Measurements from ENCODE around the gene MCUB. TPM values are rescaled to one million over a fixed set of nuclear protein-coding genes. Genes with fewer than 3 reads are reported as not detected.

The MCUB gene
- polyA plus RNA-seq, 2 of the 4 experiments (the other 2 are of a cell fraction) = 14.6 to 21.9 TPM

- 93% methylated on average over 8 of the region's 8 CpGs for WGBS (ENCODE audit: missing lambda C conversion rate)
- CTCF ChIA-PET = interaction anchor here (0.8 to 2.6 kb wide), 2 partner anchors 9 to 266 kb away, joined by 3 to 10 read pairs; partner anchors contain the start of gene SEC24B
- ATAC-seq = no peak
Observed at GRCh38 chr4:109699553-109700225, 139.6 kb downstream of the MCUB start.

DNA sequence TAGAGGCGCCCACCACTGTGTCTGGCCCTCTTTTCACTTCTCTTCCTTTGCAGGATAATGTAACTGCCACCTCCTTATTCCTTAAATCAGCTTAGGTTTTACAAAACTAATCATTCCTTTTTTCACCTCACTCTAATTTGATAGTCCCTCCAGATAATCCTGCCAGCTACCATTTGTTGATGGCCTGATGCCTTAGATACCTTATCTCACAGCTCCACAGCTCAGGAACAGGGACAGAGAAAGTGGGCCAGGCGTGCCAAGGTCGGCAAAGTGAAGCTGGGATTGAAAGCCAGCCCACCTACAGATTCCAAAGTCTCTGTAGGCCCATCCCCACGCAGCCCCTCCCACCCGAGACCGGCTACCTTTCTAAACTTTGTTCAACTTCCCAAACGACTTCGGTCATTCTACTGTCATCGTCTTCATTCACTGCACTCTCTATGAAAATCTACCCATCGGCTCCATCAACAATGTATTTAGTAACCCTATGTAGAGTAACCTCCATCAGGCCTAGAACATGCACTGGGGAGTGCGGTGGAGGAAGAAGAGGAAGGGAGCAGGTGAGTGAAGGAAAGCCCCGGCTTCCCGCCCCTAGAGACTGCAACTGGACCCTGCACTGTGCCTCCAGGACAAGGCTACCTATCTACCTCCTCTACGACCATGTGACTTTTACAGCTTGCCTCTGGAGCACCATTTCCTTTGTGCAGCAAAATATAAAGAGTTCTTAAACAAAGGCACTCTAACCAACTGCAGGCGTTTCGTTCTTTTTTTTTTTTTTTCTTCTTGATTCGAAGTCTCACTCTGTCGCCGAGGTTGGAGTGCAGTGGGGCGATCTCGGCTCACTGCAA lies 141.7 kb downstream of the MCUB start:
- WGBS (ENCODE audit: missing lambda C conversion rate) = 77% methylated on average over 21 of the region's 21 CpGs
- ChIA-PET CTCF (interaction anchor here (0.6 to 2.6 kb wide), 6 partner anchors 11 to 268 kb away, joined by 3 to 10 read pairs (median 4); partner anchors contain the start of gene SEC24B), POLR2A (interaction anchor here (0.5 to 1.2 kb wide), 2 partner anchors 113 to 1069 kb away, joined by 3 to 5 read pairs; no protein-coding TSS in a partner anchor)
- H3K27ac ChIP-seq = peak overlapping the region; percentile 78 to 97
- DNase-seq (ENCODE audit: low read depth in 1 of 2, low spot score in 1 of 2) = no peak
- FAIRE-seq = no peak
- no peaks in the 10 kb centered on the region for H3K9me3 ChIP-seq
- peak overlapping the region; percentile 66 for H3K4me3 ChIP-seq
- ATAC-seq = no peak
- peaks cover 16% of the 10 kb centered on the region for H3K4me1 ChIP-seq
- peak overlapping the region; percentile 85 for H3K4me2 ChIP-seq
- no peak for TF ChIP-seq ZNF302 (CRISPR knock-in tag; IDR thresholded peaks at IDR 0.05)
- TF ChIP-seq CBX2 (IDR thresholded peaks at IDR 0.05; ENCODE audit: borderline replicate concordance, low read depth) = no peak
- no peak for TF ChIP-seq MAFK (IDR thresholded peaks at IDR 0.05; ENCODE audit: partially characterized antibody)
- no peak for TF ChIP-seq BCL3 (IDR thresholded peaks at IDR 0.05)
- no peak for TF ChIP-seq EP300 (IDR thresholded peaks at IDR 0.05)
- TF ChIP-seq MAZ (IDR thresholded peaks at IDR 0.05; ENCODE audit: borderline replicate concordance, low read depth, low read length) = no peak
- no peak for TF ChIP-seq HOXB13 (CRISPR knock-in tag; IDR thresholded peaks at IDR 0.05; ENCODE audit: low read depth)
- no peak for TF ChIP-seq ZSCAN20 (CRISPR knock-in tag; IDR thresholded peaks at IDR 0.05)
- no peak for TF ChIP-seq NPAS2 (CRISPR knock-in tag; IDR thresholded peaks at IDR 0.05; ENCODE audit: borderline replicate concordance)
- TF ChIP-seq CEBPB (IDR thresholded peaks at IDR 0.05) = no peak
- TF ChIP-seq GATA3 (IDR thresholded peaks at IDR 0.05; ENCODE audit: borderline replicate concordance) = no peak
- no peak for TF ChIP-seq RNF2 (IDR thresholded peaks at IDR 0.05; ENCODE audit: borderline replicate concordance, low read depth)
- no peak for TF ChIP-seq BHLHE40 (IDR thresholded peaks at IDR 0.05; ENCODE audit: low read depth, low read length)
- no peak for TF ChIP-seq NFE2L2 (conservative IDR thresholded peaks at IDR 0.05; ENCODE audit: low read length)
- no peak for TF ChIP-seq KDM1A (IDR thresholded peaks at IDR 0.05; ENCODE audit: low read depth)

More at GRCh38 chr4:109699553-109700225, 139.6 kb downstream of the MCUB start:
- Histone ChIP-seq H3K9me3 (no peaks in the 10 kb centered on the region), H3K4me1 (peaks cover 16% of the 10 kb centered on the region), H3K27ac (no peak overlapping the region), H3K4me3 (no peak overlapping the region), H3K4me2 (no peak overlapping the region)
- TF ChIP-seq MAX (IDR thresholded peaks at IDR 0.05) (no peak), JUN (IDR thresholded peaks at IDR 0.05) (no peak), POLR2AphosphoS2 (conservative IDR thresholded peaks at IDR 0.05; ENCODE audit: low read length) (no peak), KDM1A (IDR thresholded peaks at IDR 0.05; ENCODE audit: low read depth) (no peak)
- no peak for FAIRE-seq
- no peak for DNase-seq (ENCODE audit: low read depth in 1 of 2, low spot score in 1 of 2)
- POLR2A ChIA-PET = no interaction called here

- FAIRE-seq (no peak), DNase-seq (ENCODE audit: low read depth in 1 of 2, low spot score in 1 of 2) (peak; percentile 54 to 73), ATAC-seq (peak; percentile 93)
- WGBS (ENCODE audit: missing lambda C conversion rate) = 0% methylated on average over 12 of the region's 72 CpGs
- Histone ChIP-seq H3K4me2 (peak within 1 kb of the TSS; percentile 85), H3K4me1 (peaks cover 16% of the 10 kb centered on the region), H3K27ac (peak within 1 kb of the TSS; percentile 78 to 97), H3K4me3 (peak within 1 kb of the TSS; percentile 66), H3K9me3 (no peaks in the 10 kb centered on the region)
- ChIA-PET CTCF (interaction anchor here (0.7 to 1.9 kb wide), 6 partner anchors 39 to 282 kb away, joined by 3 to 7 read pairs (median 5); no protein-coding TSS in a partner anchor), POLR2A (interaction anchor here (0.7 to 1.2 kb wide), 2 partner anchors 112 kb away, joined by 3 to 5 read pairs; no protein-coding TSS in a partner anchor)
- TF ChIP-seq, protein P1, sequence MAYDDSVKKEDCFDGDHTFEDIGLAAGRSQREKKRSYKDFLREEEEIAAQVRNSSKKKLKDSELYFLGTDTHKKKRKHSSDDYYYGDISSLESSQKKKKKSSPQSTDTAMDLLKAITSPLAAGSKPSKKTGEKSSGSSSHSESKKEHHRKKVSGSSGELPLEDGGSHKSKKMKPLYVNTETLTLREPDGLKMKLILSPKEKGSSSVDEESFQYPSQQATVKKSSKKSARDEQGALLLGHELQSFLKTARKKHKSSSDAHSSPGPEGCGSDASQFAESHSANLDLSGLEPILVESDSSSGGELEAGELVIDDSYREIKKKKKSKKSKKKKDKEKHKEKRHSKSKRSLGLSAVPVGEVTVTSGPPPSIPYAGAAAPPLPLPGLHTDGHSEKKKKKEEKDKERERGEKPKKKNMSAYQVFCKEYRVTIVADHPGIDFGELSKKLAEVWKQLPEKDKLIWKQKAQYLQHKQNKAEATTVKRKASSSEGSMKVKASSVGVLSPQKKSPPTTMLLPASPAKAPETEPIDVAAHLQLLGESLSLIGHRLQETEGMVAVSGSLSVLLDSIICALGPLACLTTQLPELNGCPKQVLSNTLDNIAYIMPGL (CRISPR knock-in tag; IDR thresholded peaks at IDR 0.05; ENCODE audit: borderline replicate concordance) = no peak
- TF ChIP-seq NPAS2 (CRISPR knock-in tag; IDR thresholded peaks at IDR 0.05; ENCODE audit: borderline replicate concordance) (no peak), POLR2A (IDR thresholded peaks at IDR 0.05; ENCODE audit: low read length) (peak; percentile 42; the same call in 1 of the 2 replicates), ESRRA (IDR thresholded peaks at IDR 0.05; ENCODE audit: borderline replicate concordance, low read length) (no peak)
- TF ChIP-seq, protein P2, sequence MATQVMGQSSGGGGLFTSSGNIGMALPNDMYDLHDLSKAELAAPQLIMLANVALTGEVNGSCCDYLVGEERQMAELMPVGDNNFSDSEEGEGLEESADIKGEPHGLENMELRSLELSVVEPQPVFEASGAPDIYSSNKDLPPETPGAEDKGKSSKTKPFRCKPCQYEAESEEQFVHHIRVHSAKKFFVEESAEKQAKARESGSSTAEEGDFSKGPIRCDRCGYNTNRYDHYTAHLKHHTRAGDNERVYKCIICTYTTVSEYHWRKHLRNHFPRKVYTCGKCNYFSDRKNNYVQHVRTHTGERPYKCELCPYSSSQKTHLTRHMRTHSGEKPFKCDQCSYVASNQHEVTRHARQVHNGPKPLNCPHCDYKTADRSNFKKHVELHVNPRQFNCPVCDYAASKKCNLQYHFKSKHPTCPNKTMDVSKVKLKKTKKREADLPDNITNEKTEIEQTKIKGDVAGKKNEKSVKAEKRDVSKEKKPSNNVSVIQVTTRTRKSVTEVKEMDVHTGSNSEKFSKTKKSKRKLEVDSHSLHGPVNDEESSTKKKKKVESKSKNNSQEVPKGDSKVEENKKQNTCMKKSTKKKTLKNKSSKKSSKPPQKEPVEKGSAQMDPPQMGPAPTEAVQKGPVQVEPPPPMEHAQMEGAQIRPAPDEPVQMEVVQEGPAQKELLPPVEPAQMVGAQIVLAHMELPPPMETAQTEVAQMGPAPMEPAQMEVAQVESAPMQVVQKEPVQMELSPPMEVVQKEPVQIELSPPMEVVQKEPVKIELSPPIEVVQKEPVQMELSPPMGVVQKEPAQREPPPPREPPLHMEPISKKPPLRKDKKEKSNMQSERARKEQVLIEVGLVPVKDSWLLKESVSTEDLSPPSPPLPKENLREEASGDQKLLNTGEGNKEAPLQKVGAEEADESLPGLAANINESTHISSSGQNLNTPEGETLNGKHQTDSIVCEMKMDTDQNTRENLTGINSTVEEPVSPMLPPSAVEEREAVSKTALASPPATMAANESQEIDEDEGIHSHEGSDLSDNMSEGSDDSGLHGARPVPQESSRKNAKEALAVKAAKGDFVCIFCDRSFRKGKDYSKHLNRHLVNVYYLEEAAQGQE (IDR thresholded peaks at IDR 0.05) = no peak
Observed at GRCh38 chr4:109702950-109703663, 143.1 kb downstream of the MCUB start, which contains the start of gene CASP6. Gene CASP6 (minus strand): TSS chr4:109703445. CDS start chr4:109703395, 50 bp downstream.

Data from A549 (cell line).